Measurements from ENCODE around the gene KIF1B. TPM values are rescaled to one million over a fixed set of nuclear protein-coding genes. Genes with fewer than 3 reads are reported as not detected.
"Not testable (repeated sequence)": the region's sequence is repeated elsewhere in the genome, so short reads cannot be mapped to it uniquely, and the experiment has no call there.

KIF1B gene
- total RNA-seq, 1 experiment from 2014 or later = 69.5 TPM

DNA sequence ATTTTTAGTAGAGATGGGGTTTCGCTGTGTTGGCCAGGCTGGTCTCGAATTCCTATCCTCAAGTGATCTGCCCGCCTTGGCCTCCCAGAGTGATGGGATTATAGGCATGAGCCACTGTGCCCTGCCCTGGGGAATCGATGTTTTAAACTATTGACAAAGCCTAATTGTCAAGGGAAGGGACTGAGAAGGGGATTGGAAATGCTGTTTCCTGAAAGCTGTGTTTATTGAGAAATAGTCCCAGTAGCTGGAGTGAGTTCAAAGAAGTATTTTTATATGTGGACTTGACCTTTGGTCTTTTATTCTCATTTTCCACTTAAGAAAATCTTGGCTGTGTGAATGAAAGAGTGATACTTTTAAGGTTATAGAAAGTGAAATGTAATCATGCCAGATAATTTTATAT is 47.5 kb downstream of the KIF1B start:
- BruUV-seq (replicated peaks) = no TSS peak
- no peaks in the 10 kb centered on the region for H3K27me3 ChIP-seq (replicated peaks; ENCODE audit: insufficient read depth, low read depth, low read length, poor library complexity)
- no peak for TF ChIP-seq EZH2 (IDR thresholded peaks at IDR 0.05; ENCODE audit: borderline replicate concordance, low read depth, low read length, poor library complexity, severe bottlenecking)
- TF ChIP-seq, protein P1, sequence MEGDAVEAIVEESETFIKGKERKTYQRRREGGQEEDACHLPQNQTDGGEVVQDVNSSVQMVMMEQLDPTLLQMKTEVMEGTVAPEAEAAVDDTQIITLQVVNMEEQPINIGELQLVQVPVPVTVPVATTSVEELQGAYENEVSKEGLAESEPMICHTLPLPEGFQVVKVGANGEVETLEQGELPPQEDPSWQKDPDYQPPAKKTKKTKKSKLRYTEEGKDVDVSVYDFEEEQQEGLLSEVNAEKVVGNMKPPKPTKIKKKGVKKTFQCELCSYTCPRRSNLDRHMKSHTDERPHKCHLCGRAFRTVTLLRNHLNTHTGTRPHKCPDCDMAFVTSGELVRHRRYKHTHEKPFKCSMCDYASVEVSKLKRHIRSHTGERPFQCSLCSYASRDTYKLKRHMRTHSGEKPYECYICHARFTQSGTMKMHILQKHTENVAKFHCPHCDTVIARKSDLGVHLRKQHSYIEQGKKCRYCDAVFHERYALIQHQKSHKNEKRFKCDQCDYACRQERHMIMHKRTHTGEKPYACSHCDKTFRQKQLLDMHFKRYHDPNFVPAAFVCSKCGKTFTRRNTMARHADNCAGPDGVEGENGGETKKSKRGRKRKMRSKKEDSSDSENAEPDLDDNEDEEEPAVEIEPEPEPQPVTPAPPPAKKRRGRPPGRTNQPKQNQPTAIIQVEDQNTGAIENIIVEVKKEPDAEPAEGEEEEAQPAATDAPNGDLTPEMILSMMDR (conservative IDR thresholded peaks at IDR 0.05; ENCODE audit: low read depth, low read length) = no peak
- H3K9me3 ChIP-seq (ENCODE audit: low read depth, low read length, poor library complexity, severe bottlenecking) = no peaks in the 10 kb centered on the region
- intact Hi-C loops (cut with micrococcal nuclease; ENCODE audit: unreplicated experiment) = no loop called here
- H3K4me3 ChIP-seq (ENCODE audit: low read depth, low read length, poor library complexity, severe bottlenecking) = no peak overlapping the region
- H3K27ac ChIP-seq (ENCODE audit: low read depth, low read length, poor library complexity, severe bottlenecking) = no peak overlapping the region
- ChIA-PET CTCF (no interaction called here), POLR2A (ENCODE audit: low non-redundant PET) (no interaction called here)
- H3K36me3 ChIP-seq (ENCODE audit: insufficient read depth, low read length, poor library complexity, severe bottlenecking) = peaks cover 22% of the 10 kb centered on the region
- DNase-seq (ENCODE audit: low spot score) = peak; percentile 36
- H3K4me1 ChIP-seq (ENCODE audit: insufficient read depth, low read length, poor library complexity, severe bottlenecking) = peaks cover 22% of the 10 kb centered on the region

DNA sequence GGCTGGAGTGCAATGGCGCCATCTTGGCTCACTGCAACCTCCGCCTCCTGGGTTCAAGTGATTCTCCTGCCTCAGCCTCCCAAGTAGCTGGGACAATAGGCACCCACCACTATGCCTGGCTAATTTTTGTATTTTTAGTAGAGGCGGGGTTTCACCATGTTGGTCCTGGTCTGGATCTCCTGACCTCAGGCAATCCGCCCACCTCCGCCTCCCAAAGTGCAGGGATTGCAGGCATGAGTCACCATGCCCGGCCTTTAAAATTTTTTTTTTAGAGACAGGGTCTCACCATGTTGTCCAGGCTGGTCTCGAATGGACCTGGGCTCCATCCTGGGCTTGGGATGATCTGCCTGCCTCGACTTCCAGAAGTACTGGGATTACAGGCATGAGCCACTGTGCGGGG is 49.2 kb downstream of the KIF1B start:
- DNase-seq (ENCODE audit: low spot score); H3K27me3 ChIP-seq (replicated peaks; ENCODE audit: insufficient read depth, low read depth, low read length, poor library complexity); H3K4me3 ChIP-seq (ENCODE audit: low read depth, low read length, poor library complexity, severe bottlenecking); POLR2A ChIA-PET (ENCODE audit: low non-redundant PET); BruUV-seq (replicated peaks); H3K4me1 ChIP-seq (ENCODE audit: insufficient read depth, low read length, poor library complexity, severe bottlenecking); intact Hi-C loops (cut with micrococcal nuclease; ENCODE audit: unreplicated experiment); H3K9me3 ChIP-seq (ENCODE audit: low read depth, low read length, poor library complexity, severe bottlenecking); H3K27ac ChIP-seq (ENCODE audit: low read depth, low read length, poor library complexity, severe bottlenecking): not testable (repeated sequence)
- peaks cover 33% of the 10 kb centered on the region for H3K36me3 ChIP-seq (ENCODE audit: insufficient read depth, low read length, poor library complexity, severe bottlenecking)
- CTCF ChIA-PET = interaction anchor here (0.6 kb wide), 1 partner anchor 49 kb away, joined by 4 read pairs; the partner anchor contains the start of gene KIF1B

DNA sequence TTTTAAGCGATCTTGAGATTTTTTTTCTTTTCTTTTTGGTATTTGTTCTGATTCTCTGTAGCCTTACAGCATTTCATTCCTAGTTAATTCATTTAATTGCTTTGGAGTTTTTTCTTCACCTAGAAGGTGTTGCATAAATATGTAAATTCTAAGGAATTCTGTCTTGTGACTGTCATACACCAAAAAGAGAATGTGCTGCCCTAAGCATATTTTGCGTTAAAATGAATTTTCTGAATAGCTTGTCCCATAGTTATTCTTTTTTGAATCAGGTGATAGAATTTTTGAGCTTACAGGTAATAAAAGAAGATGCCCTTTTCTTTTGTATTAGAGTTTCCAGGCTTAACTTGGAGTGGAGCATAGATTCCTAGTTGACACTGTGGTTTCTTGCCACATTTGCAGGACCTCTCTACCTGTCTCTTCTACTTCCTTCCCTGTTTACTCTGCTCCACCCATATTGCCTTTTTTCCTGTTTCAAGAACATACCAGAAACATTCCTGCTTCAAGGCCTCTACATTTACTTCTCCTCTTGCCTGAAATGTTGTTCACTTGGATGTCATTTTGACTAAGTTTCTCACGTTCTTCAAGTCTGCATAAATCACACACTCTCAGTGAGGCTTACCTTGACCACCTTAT is 53.2 kb downstream of the KIF1B start:
- no peaks in the 10 kb centered on the region for H3K27me3 ChIP-seq (replicated peaks; ENCODE audit: insufficient read depth, low read depth, low read length, poor library complexity)
- H3K4me1 ChIP-seq (ENCODE audit: insufficient read depth, low read length, poor library complexity, severe bottlenecking) = no peaks in the 10 kb centered on the region
- ChIA-PET POLR2A (ENCODE audit: low non-redundant PET) (no interaction called here), CTCF (no interaction called here)
- no peaks in the 10 kb centered on the region for H3K9me3 ChIP-seq (ENCODE audit: low read depth, low read length, poor library complexity, severe bottlenecking)
- TF ChIP-seq, protein P1 (conservative IDR thresholded peaks at IDR 0.05; ENCODE audit: low read depth, low read length) = no peak
- no peak for TF ChIP-seq EZH2 (IDR thresholded peaks at IDR 0.05; ENCODE audit: borderline replicate concordance, low read depth, low read length, poor library complexity, severe bottlenecking)
- intact Hi-C loops (cut with micrococcal nuclease; ENCODE audit: unreplicated experiment) = no loop called here
- BruUV-seq (replicated peaks) = no TSS peak
- H3K4me3 ChIP-seq (ENCODE audit: low read depth, low read length, poor library complexity, severe bottlenecking) = no peak overlapping the region
- H3K36me3 ChIP-seq (ENCODE audit: insufficient read depth, low read length, poor library complexity, severe bottlenecking) = peaks cover 46% of the 10 kb centered on the region
- no peak for DNase-seq (ENCODE audit: low spot score)
- H3K27ac ChIP-seq (ENCODE audit: low read depth, low read length, poor library complexity, severe bottlenecking) = no peak overlapping the region

DNA sequence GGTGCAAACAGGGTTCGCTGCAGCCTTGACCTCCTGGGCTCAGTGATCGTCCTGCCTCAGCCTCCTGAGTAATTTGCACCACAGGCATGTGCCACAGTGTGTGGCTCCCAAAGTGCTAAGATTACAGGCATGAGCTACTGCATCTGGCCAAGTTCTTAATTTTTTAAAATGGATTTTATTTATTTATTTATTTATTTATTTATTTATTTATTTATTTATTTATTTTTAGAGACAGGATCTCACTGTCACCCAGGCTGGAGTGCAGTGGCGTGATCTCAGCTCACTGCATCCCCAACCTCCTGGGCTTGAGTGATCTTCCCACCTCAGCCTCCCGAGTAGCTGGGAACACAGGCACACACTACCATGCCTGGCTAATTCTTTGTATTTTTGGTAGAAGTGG is 54.7 kb downstream of the KIF1B start:
- intact Hi-C loops (cut with micrococcal nuclease; ENCODE audit: unreplicated experiment) = no loop called here
- Histone ChIP-seq H3K36me3 (ENCODE audit: insufficient read depth, low read length, poor library complexity, severe bottlenecking) (peaks cover 40% of the 10 kb centered on the region), H3K27ac (ENCODE audit: low read depth, low read length, poor library complexity, severe bottlenecking) (no peak overlapping the region), H3K27me3 (replicated peaks; ENCODE audit: insufficient read depth, low read depth, low read length, poor library complexity) (no peaks in the 10 kb centered on the region), H3K9me3 (ENCODE audit: low read depth, low read length, poor library complexity, severe bottlenecking) (no peaks in the 10 kb centered on the region), H3K4me3 (ENCODE audit: low read depth, low read length, poor library complexity, severe bottlenecking) (no peak overlapping the region), H3K4me1 (ENCODE audit: insufficient read depth, low read length, poor library complexity, severe bottlenecking) (no peaks in the 10 kb centered on the region)
- DNase-seq (ENCODE audit: low spot score) = no peak
- no TSS peak for BruUV-seq (replicated peaks)
- ChIA-PET POLR2A (ENCODE audit: low non-redundant PET) (no interaction called here), CTCF (no interaction called here)
- no peak for TF ChIP-seq EZH2 (IDR thresholded peaks at IDR 0.05; ENCODE audit: borderline replicate concordance, low read depth, low read length, poor library complexity, severe bottlenecking)
- TF ChIP-seq, protein P1 (conservative IDR thresholded peaks at IDR 0.05; ENCODE audit: low read depth, low read length) = no peak
